Activated T-helper 17 cell treated with anti-CD3 and anti-CD28 coated beads, Interleukin-2, amount 50 U/mL, for 72 hours (primary cell): Measurements from ENCODE around the gene C19orf25. TPM values are rescaled to one million over a fixed set of nuclear protein-coding genes. Genes with fewer than 3 reads are reported as not detected.
"Not testable (repeated sequence)": the region's sequence is repeated elsewhere in the genome, so short reads cannot be mapped to it uniquely, and the experiment has no call there.

Source experiments
- ATAC-seq: fragments of 150-1000 bp; cut with Tn5 transposase; replicated peaks from 2 replicates; pipeline ENCODE4 v1.10.0; 2021; ENCODE audit warnings: mild to moderate bottlenecking, moderate library complexity
- H3K27ac Mint-ChIP-seq: one replicate; pipeline ENCODE4 v1.8.0; 2022; ENCODE audit warnings: mixed read lengths
- H3K27me3 Mint-ChIP-seq: one replicate; pipeline ENCODE4 v1.8.0; 2022; ENCODE audit warnings: mixed read lengths
- H3K36me3 Mint-ChIP-seq: one replicate; pipeline ENCODE4 v1.8.0; 2022; ENCODE audit warnings: low read depth, mild to moderate bottlenecking, mixed read lengths
- H3K4me1 Mint-ChIP-seq: one replicate; pipeline ENCODE4 v1.8.0; 2022; ENCODE audit warnings: mixed read lengths
- H3K4me3 Mint-ChIP-seq: one replicate; pipeline ENCODE4 v1.8.0; 2022; ENCODE audit warnings: mild to moderate bottlenecking, mixed read lengths
- H3K9me3 Mint-ChIP-seq: one replicate; pipeline ENCODE4 v1.8.0; 2022; ENCODE audit warnings: mixed read lengths
- total RNA-seq, 2 donors: library from RNA; stranded (reverse); gene quantifications; one replicate each; pipeline ENCODE4 v1.2.3, GENCODE V29; 2022

C19orf25 gene
- 10 to 100 TPM; 36.5 to 37.2 TPM for total RNA-seq

DNA sequence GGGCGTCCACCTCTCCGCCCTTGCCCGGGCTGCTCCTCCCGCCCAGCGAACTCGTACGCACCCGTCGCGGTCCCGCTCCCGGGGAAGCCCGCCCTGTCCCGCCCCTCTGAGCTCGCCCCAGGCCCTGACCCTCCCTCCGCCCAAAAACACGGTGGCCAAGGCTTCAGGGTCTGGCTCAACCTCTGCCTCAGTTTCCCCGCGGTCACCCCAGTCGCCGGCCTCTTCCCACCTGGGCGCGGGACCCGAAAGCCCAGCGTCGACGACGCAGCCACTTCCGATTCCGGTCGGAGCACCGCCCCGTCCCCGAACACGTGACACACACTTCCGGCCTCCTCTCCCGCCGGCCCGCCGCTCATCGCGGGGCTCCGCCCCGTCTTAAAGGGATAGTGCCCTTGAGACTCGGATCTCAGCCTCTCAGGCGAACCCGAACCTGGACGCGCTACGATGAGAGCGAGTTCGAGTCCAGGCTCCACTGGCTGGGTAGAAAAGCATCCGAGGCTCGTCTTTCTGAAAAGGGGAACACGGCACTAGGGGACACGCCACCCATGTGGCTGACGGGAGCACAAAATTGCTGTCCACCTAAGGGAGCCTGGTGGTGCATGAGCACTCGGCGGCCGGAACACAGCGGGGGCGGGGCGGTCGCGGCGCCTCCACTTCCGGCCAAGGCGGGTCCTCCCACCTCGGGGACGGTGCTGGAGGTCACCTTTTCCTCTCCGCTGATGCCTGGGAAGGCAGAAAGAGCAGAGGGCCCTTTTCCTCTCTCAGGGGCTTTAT lies at the start of gene C19orf25:
C19orf25 (minus strand) TSS at position 282 of the 774 bp plus-strand sequence. CDS start 312 bp downstream, outside the sequence.
- Mint-ChIP-seq H3K4me1 (no peaks in the 10 kb centered on the region), H3K4me3 (peak within 1 kb of the TSS; percentile 78), H3K36me3 (peaks cover 15% of the 10 kb centered on the region), H3K9me3 (no peaks in the 10 kb centered on the region), H3K27me3 (no peaks in the 10 kb centered on the region), H3K27ac (peak within 1 kb of the TSS; percentile 79)
- ATAC-seq, result peak; percentile 99

DNA sequence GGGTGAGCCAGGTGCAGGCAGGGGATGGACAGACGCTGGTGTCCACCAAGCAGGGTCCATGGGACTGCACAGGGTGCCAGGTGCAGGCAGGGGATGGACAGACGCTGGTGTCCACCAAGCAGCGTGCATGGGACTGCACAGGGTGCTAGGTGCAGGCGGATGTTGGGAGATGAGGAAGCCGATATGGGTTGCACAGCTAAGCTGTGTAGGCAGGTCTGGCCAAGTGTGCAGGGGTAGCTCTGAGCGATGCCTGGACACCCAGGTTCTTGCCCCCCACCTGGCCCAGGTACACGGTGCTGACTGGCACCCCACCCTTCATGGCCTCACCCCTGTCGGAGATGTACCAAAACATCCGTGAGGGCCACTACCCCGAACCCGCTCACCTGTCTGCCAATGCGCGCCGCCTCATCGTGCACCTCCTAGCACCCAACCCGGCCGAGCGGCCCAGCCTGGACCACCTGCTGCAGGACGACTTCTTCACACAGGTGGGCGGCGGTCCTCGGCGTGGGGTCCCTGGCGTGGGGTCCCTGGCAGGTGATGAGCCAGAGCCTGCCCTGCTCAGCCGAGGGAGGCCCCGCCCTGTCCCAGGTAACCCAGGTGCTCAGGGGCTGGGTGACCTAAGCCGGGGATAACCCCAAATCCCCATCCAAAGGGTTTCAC lies 48.8 kb upstream of the C19orf25 start:
- Mint-ChIP-seq H3K27ac (no peak overlapping the region), H3K9me3 (no peaks in the 10 kb centered on the region), H3K4me1 (peaks cover 6% of the 10 kb centered on the region), H3K27me3 (peaks cover 24% of the 10 kb centered on the region), H3K4me3 (no peak overlapping the region), H3K36me3 (no peaks in the 10 kb centered on the region)
- no peak for ATAC-seq

DNA sequence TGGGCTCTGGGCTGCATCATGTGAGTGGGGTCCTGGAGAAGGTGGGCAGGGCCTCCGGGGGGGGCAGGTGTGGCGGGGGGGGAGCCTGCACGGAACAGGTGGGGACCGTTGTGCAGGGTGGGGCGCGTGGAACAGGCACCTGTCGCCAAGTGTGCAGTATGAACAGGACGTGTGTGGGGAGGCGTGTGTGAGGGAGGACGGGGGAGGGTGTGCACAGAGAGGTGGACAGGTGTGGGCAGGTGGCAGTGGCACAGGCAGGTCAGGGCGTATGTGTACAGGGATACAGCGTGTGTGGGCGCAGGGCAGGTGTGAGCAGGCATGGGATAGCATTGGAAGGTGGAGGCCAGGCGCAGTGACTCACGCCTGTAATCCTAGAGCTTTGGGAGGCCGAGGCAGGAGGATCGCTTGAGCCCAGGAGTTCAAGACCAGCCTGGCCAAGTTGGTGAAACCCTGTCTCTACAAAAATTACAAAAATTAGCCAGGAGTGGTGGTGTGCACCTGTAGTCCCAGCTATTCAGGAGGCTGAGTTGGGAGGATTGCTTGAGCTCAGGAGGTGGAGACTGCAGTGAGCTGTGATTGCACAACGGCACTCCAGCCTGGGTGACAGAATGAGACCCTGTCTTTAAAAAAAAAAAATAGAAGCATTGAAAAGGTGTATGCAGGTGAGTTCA lies 48.1 kb upstream of the C19orf25 start:
- H3K27ac Mint-ChIP-seq, result no peak overlapping the region
- peaks cover 24% of the 10 kb centered on the region for H3K27me3 Mint-ChIP-seq
- no peak for ATAC-seq
- no peaks in the 10 kb centered on the region for H3K9me3 Mint-ChIP-seq
- H3K4me3 Mint-ChIP-seq, result no peak overlapping the region
- H3K36me3 Mint-ChIP-seq, result no peaks in the 10 kb centered on the region
- peaks cover 6% of the 10 kb centered on the region for H3K4me1 Mint-ChIP-seq

DNA sequence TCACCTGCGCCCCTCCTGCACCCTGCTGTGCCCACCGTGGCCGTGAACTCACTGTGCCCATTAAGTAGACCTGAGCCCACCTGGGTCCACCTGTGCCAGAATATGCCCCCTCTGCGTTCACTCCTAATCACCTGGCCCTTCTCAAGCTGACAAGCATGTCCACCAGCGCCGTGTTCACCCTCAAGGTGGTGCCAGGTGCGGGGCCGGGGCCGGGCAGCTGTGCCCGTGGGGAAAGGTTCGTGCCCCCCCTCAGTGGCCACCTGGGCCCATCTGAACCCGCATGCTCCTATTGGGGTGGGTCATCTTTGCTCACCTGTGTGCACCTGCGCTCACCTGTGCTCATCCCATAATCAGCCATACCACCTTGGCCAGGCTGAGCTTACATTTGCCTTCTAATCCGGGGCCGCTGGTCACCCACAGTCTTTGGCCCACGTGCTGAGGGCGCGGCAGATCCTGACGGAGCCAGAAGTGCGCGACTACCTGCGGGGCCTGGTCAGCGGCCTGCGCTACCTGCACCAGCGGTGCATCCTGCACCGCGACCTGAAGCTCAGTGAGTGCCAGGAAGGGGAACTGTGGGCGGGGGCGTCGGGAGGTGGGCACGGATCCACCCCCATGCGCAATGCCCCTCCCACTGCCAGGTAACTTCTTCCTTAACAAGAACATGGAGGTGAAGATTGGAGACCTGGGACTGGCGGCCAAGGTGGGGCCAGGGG lies 47.2 kb upstream of the C19orf25 start:
- ATAC-seq, result no peak
- H3K27ac Mint-ChIP-seq, result no peak overlapping the region
- H3K4me3 Mint-ChIP-seq, result no peak overlapping the region
- peaks cover 6% of the 10 kb centered on the region for H3K4me1 Mint-ChIP-seq
- H3K9me3 Mint-ChIP-seq, result no peaks in the 10 kb centered on the region
- peaks cover 21% of the 10 kb centered on the region for H3K27me3 Mint-ChIP-seq
- no peaks in the 10 kb centered on the region for H3K36me3 Mint-ChIP-seq

DNA sequence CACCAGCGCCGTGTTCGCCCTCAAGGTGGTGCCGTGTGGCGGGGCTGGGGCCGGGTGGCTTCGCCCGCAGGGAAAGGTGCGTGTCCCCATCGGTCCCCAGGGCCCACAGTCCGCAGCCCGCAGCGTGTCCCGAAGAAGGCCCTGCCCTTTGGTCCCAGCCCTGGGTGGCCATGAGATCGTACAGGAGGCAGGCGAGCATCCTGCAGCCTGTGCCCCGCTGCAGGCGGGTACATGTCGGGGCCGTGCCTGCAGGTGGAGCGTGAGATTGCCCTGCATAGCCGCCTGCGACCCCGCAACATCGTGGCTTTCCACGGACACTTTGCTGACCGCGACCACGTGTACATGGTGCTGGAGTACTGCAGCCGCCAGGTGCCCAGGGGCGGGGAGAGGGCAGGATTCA lies 46.3 kb upstream of the C19orf25 start:
- Mint-ChIP-seq H3K27ac (no peak overlapping the region), H3K36me3 (no peaks in the 10 kb centered on the region), H3K4me3 (no peak overlapping the region), H3K27me3 (peaks cover 21% of the 10 kb centered on the region), H3K9me3 (no peaks in the 10 kb centered on the region), H3K4me1 (peaks cover 6% of the 10 kb centered on the region)
- ATAC-seq, result no peak

DNA sequence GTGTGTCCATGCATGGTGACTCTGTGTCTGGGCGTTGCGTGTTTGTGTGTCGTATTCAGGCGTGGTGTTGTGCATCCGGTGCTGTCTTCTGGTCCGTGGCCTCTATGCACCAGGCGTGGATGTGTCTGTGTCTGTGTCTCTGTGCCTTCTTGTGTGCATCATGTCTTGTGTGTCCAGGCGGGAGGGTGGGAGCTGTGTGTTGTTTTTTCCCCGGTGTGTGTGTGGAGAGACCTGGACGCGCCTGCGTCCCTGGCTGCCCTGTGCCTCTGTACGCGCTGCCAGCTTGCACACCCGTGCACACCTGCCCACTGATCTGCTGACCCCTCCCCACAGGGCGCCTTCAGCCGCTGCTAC lies 45.9 kb upstream of the C19orf25 start:
- Mint-ChIP-seq H3K27me3 (peaks cover 18% of the 10 kb centered on the region), H3K36me3 (no peaks in the 10 kb centered on the region), H3K4me1 (peaks cover 6% of the 10 kb centered on the region), H3K27ac (no peak overlapping the region), H3K9me3 (no peaks in the 10 kb centered on the region), H3K4me3 (no peak overlapping the region)
- ATAC-seq, result no peak

DNA sequence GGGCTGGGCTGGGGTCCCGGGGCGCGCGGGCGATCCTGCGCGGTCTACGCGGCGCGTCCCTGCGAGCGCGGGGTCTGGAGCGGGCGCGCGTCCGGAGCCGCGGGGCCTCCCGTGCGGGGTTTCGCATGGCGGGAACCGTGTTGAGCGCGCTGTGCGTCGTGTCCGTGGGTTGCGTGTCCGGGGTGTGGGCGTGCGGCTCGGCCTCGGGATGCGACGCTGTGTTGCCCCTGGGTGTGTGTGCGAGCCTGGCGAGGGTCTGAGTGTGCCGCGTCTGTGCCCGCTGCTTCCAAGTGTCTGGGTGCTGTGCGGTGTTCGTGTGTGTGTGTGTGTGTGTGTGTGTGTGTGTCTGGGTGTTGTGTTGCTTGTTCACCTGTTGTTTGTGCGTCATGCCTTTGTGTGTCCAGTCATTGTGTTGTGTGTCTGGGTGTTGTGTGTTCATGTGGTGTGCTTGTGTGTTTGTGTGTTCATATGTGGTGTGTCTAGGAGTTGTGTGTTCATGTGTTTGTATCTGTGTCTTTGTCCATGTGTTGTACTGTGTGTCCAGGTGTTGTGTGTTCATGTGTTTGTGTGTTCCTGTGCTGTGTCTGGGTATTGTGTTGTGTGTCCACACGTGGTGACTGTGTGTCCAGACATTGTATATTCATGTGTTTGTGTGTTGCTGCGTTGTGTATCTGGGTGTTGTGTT lies 45.4 kb upstream of the C19orf25 start:
- ATAC-seq, result no peak
- Mint-ChIP-seq H3K4me1 (peaks cover 6% of the 10 kb centered on the region), H3K36me3 (no peaks in the 10 kb centered on the region), H3K4me3 (no peak overlapping the region), H3K27me3 (peaks cover 17% of the 10 kb centered on the region), H3K9me3 (no peaks in the 10 kb centered on the region), H3K27ac (no peak overlapping the region)

DNA sequence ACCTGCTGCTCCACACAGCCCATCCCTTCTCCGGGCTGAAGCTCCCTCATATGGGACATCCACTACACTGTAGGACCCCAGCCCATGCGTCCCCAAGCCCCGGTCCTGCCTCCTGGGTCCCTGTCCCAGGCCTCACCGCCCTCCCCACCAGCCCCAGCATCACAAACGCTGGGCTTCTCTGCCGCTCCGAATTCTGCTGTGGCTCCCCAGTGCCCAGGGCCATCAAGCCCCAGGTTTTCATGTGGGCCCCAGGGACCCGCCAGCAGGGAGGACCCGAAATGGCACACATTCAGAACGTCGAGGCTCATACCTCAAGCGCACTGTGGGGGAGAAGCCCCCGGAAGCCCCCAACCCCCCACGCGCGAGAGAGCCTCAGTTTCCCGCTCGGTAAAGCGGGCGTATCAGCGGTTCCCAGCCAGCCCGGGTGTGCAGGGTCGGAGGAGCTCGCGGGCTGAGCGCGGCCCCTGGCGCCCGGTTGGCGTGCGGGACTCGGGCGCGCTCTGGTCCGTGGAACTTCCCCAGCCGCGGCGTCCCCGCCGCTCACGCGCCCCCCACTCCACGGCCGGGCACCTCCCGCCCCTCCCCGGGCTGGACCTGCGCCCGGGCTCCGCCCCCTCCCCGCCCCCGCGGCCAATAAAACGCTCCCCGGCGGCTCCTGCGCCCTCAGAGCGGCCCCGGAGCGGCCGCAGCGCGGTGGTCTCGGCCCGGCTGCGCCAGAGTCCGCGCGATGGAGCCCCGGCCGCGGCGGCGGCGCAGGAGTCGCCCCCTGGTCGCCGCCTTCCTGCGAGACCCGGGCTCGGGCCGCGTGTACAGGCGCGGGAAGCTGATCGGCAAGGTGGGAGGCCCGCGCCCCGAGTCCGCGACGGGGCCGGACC lies 44.6 kb upstream of the C19orf25 start, which contains the start of gene PLK5:
PLK5 (plus strand) TSS at position 666 of the 875 bp plus-strand sequence. CDS start 2,920 bp downstream, outside the sequence.
- no peak for ATAC-seq
- Mint-ChIP-seq H3K27ac (no peak within 1 kb of the TSS), H3K4me3 (no peak within 1 kb of the TSS), H3K4me1 (peaks cover 6% of the 10 kb centered on the region), H3K36me3 (no peaks in the 10 kb centered on the region), H3K27me3 (peaks cover 17% of the 10 kb centered on the region), H3K9me3 (no peaks in the 10 kb centered on the region)

DNA sequence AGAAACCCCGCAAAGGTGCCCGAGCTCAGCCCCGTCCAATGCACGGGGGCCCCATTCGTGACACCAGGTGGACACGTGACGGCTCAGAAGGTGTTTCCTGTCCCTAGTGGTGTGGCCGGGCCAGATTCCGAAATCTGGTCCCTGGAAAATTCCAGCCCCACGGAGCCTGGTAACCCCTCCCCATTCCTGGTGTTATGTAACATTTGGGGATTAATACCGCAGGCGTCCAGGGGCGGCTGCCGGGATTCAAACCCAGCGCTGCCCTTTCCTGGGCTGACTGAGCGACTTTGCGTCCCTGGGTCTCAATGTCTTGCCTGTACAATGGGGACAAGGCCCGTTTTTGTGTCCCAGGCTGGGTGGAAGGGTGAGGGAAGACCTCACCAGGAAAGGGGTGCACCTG lies 43.8 kb upstream of the C19orf25 start:
- no peak for ATAC-seq
- no peaks in the 10 kb centered on the region for H3K9me3 Mint-ChIP-seq
- peaks cover 6% of the 10 kb centered on the region for H3K4me1 Mint-ChIP-seq
- H3K36me3 Mint-ChIP-seq, result no peaks in the 10 kb centered on the region
- H3K4me3 Mint-ChIP-seq, result no peak overlapping the region
- H3K27me3 Mint-ChIP-seq, result peaks cover 17% of the 10 kb centered on the region
- H3K27ac Mint-ChIP-seq, result no peak overlapping the region

DNA sequence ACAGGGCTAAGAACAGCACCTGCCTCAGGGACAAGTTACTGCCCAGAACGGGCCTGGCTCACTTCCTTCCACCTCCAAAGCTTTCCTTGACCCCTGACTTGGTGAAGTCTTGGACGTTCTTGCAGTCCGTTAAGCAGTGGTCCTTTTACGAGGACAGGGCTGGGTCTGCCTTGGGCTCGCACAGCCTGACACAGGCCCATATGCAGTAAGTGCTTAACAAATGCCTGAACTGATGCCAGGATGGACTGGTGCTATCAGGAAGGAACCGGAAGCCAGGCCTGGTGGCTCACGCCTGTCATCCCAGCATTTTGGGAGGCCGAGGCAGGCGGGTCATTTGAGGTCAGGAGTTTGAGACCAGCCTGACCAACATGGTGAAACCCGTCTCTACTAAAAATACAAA lies 43.0 kb upstream of the C19orf25 start:
- peaks cover 17% of the 10 kb centered on the region for H3K27me3 Mint-ChIP-seq
- no peaks in the 10 kb centered on the region for H3K36me3 Mint-ChIP-seq
- no peaks in the 10 kb centered on the region for H3K9me3 Mint-ChIP-seq
- H3K4me1 Mint-ChIP-seq, result peaks cover 6% of the 10 kb centered on the region
- ATAC-seq, result no peak
- H3K4me3 Mint-ChIP-seq, result no peak overlapping the region
- H3K27ac Mint-ChIP-seq, result no peak overlapping the region

DNA sequence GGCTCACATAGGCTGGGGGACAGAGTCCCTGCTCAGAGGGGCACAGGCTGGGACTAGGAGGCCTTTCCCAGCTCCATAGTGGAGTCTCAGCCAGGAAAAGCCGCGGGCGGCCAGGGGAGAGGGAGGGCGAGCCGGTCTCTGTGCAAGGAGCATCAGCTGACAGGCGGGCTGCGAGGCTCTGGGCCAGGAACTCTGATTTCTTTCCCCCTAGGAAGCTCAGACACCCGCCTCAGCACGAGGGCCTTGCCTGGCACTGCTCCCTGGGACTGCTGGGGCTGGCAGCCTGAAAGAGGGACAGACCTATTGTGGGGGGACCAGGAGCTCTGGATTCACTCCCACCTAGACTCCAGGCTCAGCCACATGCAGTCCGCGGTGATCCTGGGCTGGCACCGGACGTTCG lies 42.6 kb upstream of the C19orf25 start:
- H3K36me3 Mint-ChIP-seq, result no peaks in the 10 kb centered on the region
- H3K27ac Mint-ChIP-seq, result no peak overlapping the region
- H3K27me3 Mint-ChIP-seq, result peaks cover 17% of the 10 kb centered on the region
- ATAC-seq, result no peak
- no peaks in the 10 kb centered on the region for H3K9me3 Mint-ChIP-seq
- peaks cover 6% of the 10 kb centered on the region for H3K4me1 Mint-ChIP-seq
- H3K4me3 Mint-ChIP-seq, result no peak overlapping the region

DNA sequence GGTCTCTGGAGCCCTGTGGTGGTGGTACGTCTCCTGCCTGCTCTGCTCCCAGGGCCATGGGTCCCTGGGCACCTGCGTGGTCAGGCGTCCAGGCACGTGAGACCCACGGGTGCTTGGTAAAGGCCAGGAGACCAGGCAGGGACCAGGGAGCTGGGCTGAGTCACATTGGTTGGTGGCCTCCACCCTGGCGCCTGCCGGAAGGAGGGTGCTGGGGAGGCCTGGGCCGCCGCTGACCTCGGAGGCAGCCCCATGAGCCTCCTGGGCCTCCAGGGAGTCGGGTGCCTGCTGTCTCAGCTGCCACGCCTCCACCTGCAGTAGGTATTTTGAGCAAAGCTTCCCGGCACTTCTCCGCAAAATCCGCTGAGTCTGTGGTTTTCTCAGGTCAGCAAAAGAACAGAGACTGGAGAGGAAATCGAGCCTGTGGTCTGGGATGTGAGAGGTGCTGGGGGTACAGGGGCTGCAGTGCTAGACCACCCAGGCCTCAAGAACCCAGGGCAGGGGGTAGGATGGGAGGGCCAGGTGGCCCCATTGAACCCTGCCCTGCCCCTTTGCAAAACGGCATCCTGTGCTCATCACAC lies 41.3 kb upstream of the C19orf25 start:
- H3K27ac Mint-ChIP-seq, result no peak overlapping the region
- no peaks in the 10 kb centered on the region for H3K9me3 Mint-ChIP-seq
- H3K36me3 Mint-ChIP-seq, result no peaks in the 10 kb centered on the region
- no peak overlapping the region for H3K4me3 Mint-ChIP-seq
- H3K4me1 Mint-ChIP-seq, result peaks cover 6% of the 10 kb centered on the region
- ATAC-seq, result no peak
- H3K27me3 Mint-ChIP-seq, result peaks cover 9% of the 10 kb centered on the region

DNA sequence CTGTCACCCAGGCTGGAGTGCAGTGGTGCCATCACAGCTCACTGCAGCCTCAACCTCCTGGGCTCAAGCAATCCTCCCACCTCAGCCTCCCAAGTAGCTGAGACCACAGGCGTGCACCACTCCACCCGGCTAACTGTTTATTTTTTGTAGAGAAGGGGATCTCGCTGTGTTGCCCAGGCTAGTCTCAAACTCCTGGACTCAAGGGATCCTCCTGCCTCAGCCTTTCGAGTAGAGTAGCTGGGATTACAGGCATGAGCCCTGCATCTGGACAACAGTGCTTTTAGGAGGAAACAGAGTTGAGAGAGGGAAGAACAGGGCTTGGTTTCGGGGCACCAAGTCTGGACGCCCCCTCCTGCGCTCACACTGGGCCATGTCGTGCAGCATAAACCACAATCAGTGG lies 40.8 kb upstream of the C19orf25 start:
- H3K36me3 Mint-ChIP-seq, H3K27ac Mint-ChIP-seq, H3K9me3 Mint-ChIP-seq, H3K4me3 Mint-ChIP-seq, H3K27me3 Mint-ChIP-seq, ATAC-seq, H3K4me1 Mint-ChIP-seq: not testable (repeated sequence)
